ENCODE measurements around the gene TRAPPC5.

GRCh38 chr19:7701049-7701653, 20.5 kb downstream of the TRAPPC5 start:
- no peak for TF ChIP-seq CTCF (IDR thresholded peaks at IDR 0.05; ENCODE audit: low read depth, low read length)
- no peak for TF ChIP-seq EZH2phosphoT487 (IDR thresholded peaks at IDR 0.05; ENCODE audit: low read depth)

Measured in OCI-LY3 (cell line).